HEK293 (cell line): ENCODE measurements around the gene DVL3.

ENCODE experiments used
- BCL11B ChIP-seq: fragments of 450-650 bp; formaldehyde crosslinking; IDR thresholded peaks from 2 replicates; pipeline ENCODE4 v1.5.1; 2016; ENCODE audit warnings: low read depth, missing biosample characterization, missing genetic modification characterization
- HOXC10 ChIP-seq: sonication (generic); formaldehyde crosslinking; IDR thresholded peaks from 2 replicates; pipeline ENCODE4 v1.8.1; 2023; ENCODE audit warnings: mild to moderate bottlenecking, missing genetic modification reagents
- KLF16 ChIP-seq: fragments of 450-650 bp; formaldehyde crosslinking; IDR thresholded peaks from 2 replicates; pipeline ENCODE4 v1.5.1; 2017; ENCODE audit warnings: missing biosample characterization, missing genetic modification characterization
- KLF9 ChIP-seq: fragments of 450-650 bp; formaldehyde crosslinking; IDR thresholded peaks from 2 replicates; pipeline ENCODE4 v1.5.1; 2016; ENCODE audit warnings: missing biosample characterization, missing genetic modification characterization, low read depth
- SP2 ChIP-seq: fragments of 450-650 bp; formaldehyde crosslinking; IDR thresholded peaks from 2 replicates; pipeline ENCODE4 v1.5.1; 2016; ENCODE audit warnings: missing biosample characterization, missing genetic modification characterization
- SP3 ChIP-seq: fragments of 450-650 bp; formaldehyde crosslinking; IDR thresholded peaks from 2 replicates; pipeline ENCODE4 v1.5.1; 2016; ENCODE audit warnings: missing biosample characterization, missing genetic modification characterization
- YY1 ChIP-seq: fragments of 450-650 bp; formaldehyde crosslinking; IDR thresholded peaks from 2 replicates; pipeline ENCODE4 v1.5.1; 2018; ENCODE audit warnings: missing biosample characterization, missing genetic modification characterization
- ZBTB17 ChIP-seq: fragments of 450-650 bp; formaldehyde crosslinking; IDR thresholded peaks from 2 replicates; pipeline ENCODE4 v1.5.1; 2016; ENCODE audit warnings: missing biosample characterization, missing genetic modification characterization
- ZBTB8A ChIP-seq: fragments of 450-650 bp; formaldehyde crosslinking; IDR thresholded peaks from 2 replicates; pipeline ENCODE4 v1.5.1; 2016; ENCODE audit warnings: missing biosample characterization, missing genetic modification characterization
- ZEB2 ChIP-seq: fragments of 450-650 bp; formaldehyde crosslinking; IDR thresholded peaks from 2 replicates; pipeline ENCODE4 v1.5.1; 2016; ENCODE audit warnings: missing biosample characterization, missing genetic modification characterization
- ZFHX2 ChIP-seq: fragments of 450-650 bp; formaldehyde crosslinking; conservative IDR thresholded peaks from 2 replicates; pipeline ENCODE4 v1.5.1; 2016; ENCODE audit warnings: missing biosample characterization, missing genetic modification characterization
- ZIC2 ChIP-seq: fragments of 450-650 bp; formaldehyde crosslinking; IDR thresholded peaks from 2 replicates; pipeline ENCODE4 v1.5.1; 2016; ENCODE audit warnings: missing biosample characterization, missing genetic modification characterization
- ZNF19 ChIP-seq: fragments of 450-650 bp; formaldehyde crosslinking; IDR thresholded peaks from 2 replicates; pipeline ENCODE4; 2016; ENCODE audit warnings: missing biosample characterization, missing genetic modification characterization, low read depth
- ZNF335 ChIP-seq: fragments of 450-650 bp; formaldehyde crosslinking; conservative IDR thresholded peaks from 2 replicates; pipeline ENCODE4 v1.5.1; 2016; ENCODE audit warnings: missing biosample characterization, missing genetic modification characterization
- ZNF629 ChIP-seq: fragments of 450-650 bp; formaldehyde crosslinking; IDR thresholded peaks from 2 replicates; pipeline ENCODE4 v1.5.1; 2017; ENCODE audit warnings: missing biosample characterization, missing genetic modification characterization
- ZNF660 ChIP-seq: fragments of 450-650 bp; IDR thresholded peaks from 2 replicates; pipeline ENCODE4 v1.5.1; 2018; ENCODE audit warnings: missing biosample characterization, mild to moderate bottlenecking, missing genetic modification characterization
- ZNF76 ChIP-seq: fragments of 450-650 bp; formaldehyde crosslinking; IDR thresholded peaks from 2 replicates; pipeline ENCODE4; 2016; ENCODE audit warnings: low read depth, missing biosample characterization, missing genetic modification characterization, borderline replicate concordance
- ZNF776 ChIP-seq: fragments of 450-650 bp; formaldehyde crosslinking; IDR thresholded peaks from 2 replicates; pipeline ENCODE4 v1.5.0; 2017; ENCODE audit warnings: missing biosample characterization, missing genetic modification characterization, borderline replicate concordance
- ZNF785 ChIP-seq: fragments of 450-650 bp; formaldehyde crosslinking; IDR thresholded peaks from 2 replicates; pipeline ENCODE4 v1.5.1; 2016; ENCODE audit warnings: missing biosample characterization, missing genetic modification characterization
- ZNF792 ChIP-seq: fragments of 450-650 bp; formaldehyde crosslinking; IDR thresholded peaks from 2 replicates; pipeline ENCODE4 v1.5.1; 2016; ENCODE audit warnings: missing biosample characterization, missing genetic modification characterization
- ZXDB ChIP-seq: fragments of 450-650 bp; formaldehyde crosslinking; IDR thresholded peaks from 2 replicates; pipeline ENCODE4 v1.5.1; 2016; ENCODE audit warnings: missing biosample characterization, missing genetic modification characterization
- TF ChIP-seq, protein P1 (sequence below): fragments of 450-650 bp; formaldehyde crosslinking; IDR thresholded peaks from 2 replicates; pipeline ENCODE4 v1.5.1; 2016; ENCODE audit warnings: missing biosample characterization, missing genetic modification characterization
- TF ChIP-seq, protein P2 (sequence below): fragments of 450-650 bp; formaldehyde crosslinking; optimal IDR thresholded peaks from 2 replicates; pipeline ENCODE3; 2016; ENCODE audit warnings: missing biosample characterization, mild to moderate bottlenecking, missing genetic modification characterization
- TF ChIP-seq, protein P3 (sequence below): fragments of 450-650 bp; formaldehyde crosslinking; IDR thresholded peaks from 2 replicates; pipeline ENCODE4 v1.5.1; 2016; ENCODE audit warnings: missing biosample characterization, missing genetic modification characterization
- TF ChIP-seq, protein P4 (sequence below): fragments of 450-650 bp; formaldehyde crosslinking; IDR thresholded peaks from 2 replicates; pipeline ENCODE4 v1.5.1; 2016; ENCODE audit warnings: missing biosample characterization, missing genetic modification characterization
- TF ChIP-seq, protein P5 (sequence below): fragments of 450-650 bp; formaldehyde crosslinking; IDR thresholded peaks from 2 replicates; pipeline ENCODE4 v1.5.1; 2016; ENCODE audit warnings: missing biosample characterization, missing genetic modification characterization
- TF ChIP-seq, protein P6 (sequence below): fragments of 450-650 bp; formaldehyde crosslinking; IDR thresholded peaks from 2 replicates; pipeline ENCODE4 v1.5.1; 2016; ENCODE audit warnings: missing biosample characterization, missing genetic modification characterization
- TF ChIP-seq, protein P7 (sequence below): fragments of 450-650 bp; formaldehyde crosslinking; IDR thresholded peaks from 2 replicates; pipeline ENCODE4 v1.5.1; 2016; ENCODE audit warnings: missing biosample characterization, missing genetic modification characterization

Gene DVL3

DNA sequence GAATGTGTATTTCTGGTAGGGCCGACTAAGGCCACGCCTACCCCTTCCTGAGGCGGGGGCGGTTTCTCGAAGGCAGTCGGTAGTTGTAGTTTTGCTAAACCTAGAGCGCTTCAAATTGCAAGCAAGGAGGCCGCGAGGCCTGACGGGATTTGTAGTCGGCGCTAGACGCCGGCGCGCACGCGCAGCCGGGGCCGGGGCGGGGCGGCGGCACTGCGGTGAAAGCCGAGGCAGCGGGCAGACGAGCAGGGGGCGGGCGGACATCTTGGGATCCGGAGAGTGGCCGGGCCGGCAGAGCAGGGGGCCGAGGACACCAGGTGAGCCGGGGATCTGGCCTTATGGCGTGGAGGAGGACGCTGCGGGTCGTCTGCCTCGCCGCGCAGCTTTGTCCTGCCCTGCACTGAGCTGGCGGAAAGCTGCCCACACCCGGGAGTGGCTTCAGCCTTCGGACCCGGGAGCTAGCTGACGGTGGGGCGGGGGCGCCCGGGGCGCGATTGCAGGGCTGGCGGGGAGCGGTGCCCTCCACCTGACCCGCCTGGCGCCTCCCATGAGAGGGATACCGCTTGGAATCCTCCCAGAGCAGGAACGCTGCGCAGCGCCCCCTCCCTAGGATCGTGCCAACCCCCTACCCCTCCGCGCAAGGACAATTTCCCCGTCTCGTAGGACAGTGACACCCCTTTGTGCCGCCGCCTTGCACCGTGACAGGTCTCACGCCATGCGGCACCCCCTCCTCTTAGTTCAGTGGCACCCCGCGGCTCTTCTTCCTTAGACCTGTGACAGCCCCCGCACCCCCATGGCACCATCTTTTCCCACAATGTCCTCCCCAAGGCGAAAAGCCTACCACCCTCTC lies 19.7 kb downstream of the DVL3 start, which contains the start of gene AP2M1 (continued):
- TF ChIP-seq, protein P1, sequence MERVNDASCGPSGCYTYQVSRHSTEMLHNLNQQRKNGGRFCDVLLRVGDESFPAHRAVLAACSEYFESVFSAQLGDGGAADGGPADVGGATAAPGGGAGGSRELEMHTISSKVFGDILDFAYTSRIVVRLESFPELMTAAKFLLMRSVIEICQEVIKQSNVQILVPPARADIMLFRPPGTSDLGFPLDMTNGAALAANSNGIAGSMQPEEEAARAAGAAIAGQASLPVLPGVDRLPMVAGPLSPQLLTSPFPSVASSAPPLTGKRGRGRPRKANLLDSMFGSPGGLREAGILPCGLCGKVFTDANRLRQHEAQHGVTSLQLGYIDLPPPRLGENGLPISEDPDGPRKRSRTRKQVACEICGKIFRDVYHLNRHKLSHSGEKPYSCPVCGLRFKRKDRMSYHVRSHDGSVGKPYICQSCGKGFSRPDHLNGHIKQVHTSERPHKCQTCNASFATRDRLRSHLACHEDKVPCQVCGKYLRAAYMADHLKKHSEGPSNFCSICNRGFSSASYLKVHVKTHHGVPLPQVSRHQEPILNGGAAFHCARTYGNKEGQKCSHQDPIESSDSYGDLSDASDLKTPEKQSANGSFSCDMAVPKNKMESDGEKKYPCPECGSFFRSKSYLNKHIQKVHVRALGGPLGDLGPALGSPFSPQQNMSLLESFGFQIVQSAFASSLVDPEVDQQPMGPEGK (tag by site-specific recombination): peak; percentile 62
- peak; percentile 96 for TF ChIP-seq ZNF76 (tag by site-specific recombination)
- TF ChIP-seq YY1 (tag by site-specific recombination): peak; percentile 56; the same call in 1 of the 2 replicates
- TF ChIP-seq ZXDB (tag by site-specific recombination): peak; percentile 96
- TF ChIP-seq SP2: peak; percentile 80
- TF ChIP-seq, protein P2, sequence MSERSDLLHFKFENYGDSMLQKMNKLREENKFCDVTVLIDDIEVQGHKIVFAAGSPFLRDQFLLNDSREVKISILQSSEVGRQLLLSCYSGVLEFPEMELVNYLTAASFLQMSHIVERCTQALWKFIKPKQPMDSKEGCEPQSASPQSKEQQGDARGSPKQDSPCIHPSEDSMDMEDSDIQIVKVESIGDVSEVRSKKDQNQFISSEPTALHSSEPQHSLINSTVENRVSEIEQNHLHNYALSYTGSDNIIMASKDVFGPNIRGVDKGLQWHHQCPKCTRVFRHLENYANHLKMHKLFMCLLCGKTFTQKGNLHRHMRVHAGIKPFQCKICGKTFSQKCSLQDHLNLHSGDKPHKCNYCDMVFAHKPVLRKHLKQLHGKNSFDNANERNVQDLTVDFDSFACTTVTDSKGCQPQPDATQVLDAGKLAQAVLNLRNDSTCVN (tag by site-specific recombination): peak; percentile 72
- peak; percentile 88 for TF ChIP-seq ZFHX2 (tag by site-specific recombination)
- peak; percentile 79 for TF ChIP-seq ZIC2 (tag by site-specific recombination)
- TF ChIP-seq ZBTB8A (tag by site-specific recombination): peak; percentile 79
- TF ChIP-seq ZBTB17: peak; percentile 67
- no peak for TF ChIP-seq ZNF792 (tag by site-specific recombination)
- TF ChIP-seq KLF16 (tag by site-specific recombination): peak; percentile 57; the same call in 1 of the 2 replicates
- peak; percentile 74 for TF ChIP-seq KLF9
- peak; percentile 70; the same call in 1 of the 2 replicates for TF ChIP-seq BCL11B (tag by site-specific recombination)
- TF ChIP-seq, protein P3, sequence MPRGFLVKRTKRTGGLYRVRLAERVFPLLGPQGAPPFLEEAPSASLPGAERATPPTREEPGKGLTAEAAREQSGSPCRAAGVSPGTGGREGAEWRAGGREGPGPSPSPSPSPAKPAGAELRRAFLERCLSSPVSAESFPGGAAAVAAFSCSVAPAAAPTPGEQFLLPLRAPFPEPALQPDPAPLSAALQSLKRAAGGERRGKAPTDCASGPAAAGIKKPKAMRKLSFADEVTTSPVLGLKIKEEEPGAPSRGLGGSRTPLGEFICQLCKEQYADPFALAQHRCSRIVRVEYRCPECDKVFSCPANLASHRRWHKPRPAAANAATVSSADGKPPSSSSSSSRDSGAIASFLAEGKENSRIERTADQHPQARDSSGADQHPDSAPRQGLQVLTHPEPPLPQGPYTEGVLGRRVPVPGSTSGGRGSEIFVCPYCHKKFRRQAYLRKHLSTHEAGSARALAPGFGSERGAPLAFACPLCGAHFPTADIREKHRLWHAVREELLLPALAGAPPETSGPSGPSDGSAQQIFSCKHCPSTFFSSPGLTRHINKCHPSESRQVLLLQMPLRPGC: peak; percentile 83
- TF ChIP-seq ZNF660: peak; percentile 63
- peak; percentile 78; the same call in 1 of the 2 replicates for TF ChIP-seq ZNF335 (tag by site-specific recombination)
- TF ChIP-seq ZNF19 (tag by site-specific recombination): no peak
- peak; percentile 36; the same call in 1 of the 2 replicates for TF ChIP-seq ZNF629
- TF ChIP-seq, protein P4, sequence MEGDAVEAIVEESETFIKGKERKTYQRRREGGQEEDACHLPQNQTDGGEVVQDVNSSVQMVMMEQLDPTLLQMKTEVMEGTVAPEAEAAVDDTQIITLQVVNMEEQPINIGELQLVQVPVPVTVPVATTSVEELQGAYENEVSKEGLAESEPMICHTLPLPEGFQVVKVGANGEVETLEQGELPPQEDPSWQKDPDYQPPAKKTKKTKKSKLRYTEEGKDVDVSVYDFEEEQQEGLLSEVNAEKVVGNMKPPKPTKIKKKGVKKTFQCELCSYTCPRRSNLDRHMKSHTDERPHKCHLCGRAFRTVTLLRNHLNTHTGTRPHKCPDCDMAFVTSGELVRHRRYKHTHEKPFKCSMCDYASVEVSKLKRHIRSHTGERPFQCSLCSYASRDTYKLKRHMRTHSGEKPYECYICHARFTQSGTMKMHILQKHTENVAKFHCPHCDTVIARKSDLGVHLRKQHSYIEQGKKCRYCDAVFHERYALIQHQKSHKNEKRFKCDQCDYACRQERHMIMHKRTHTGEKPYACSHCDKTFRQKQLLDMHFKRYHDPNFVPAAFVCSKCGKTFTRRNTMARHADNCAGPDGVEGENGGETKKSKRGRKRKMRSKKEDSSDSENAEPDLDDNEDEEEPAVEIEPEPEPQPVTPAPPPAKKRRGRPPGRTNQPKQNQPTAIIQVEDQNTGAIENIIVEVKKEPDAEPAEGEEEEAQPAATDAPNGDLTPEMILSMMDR (tag by site-specific recombination): peak; percentile 74
- peak; percentile 44; the same call in 1 of the 2 replicates for TF ChIP-seq ZEB2 (tag by site-specific recombination)
- peak; percentile 97 for TF ChIP-seq SP3
- TF ChIP-seq, protein P5, sequence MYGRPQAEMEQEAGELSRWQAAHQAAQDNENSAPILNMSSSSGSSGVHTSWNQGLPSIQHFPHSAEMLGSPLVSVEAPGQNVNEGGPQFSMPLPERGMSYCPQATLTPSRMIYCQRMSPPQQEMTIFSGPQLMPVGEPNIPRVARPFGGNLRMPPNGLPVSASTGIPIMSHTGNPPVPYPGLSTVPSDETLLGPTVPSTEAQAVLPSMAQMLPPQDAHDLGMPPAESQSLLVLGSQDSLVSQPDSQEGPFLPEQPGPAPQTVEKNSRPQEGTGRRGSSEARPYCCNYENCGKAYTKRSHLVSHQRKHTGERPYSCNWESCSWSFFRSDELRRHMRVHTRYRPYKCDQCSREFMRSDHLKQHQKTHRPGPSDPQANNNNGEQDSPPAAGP (tag by site-specific recombination): peak; percentile 65; the same call in 1 of the 2 replicates
- TF ChIP-seq ZNF776 (tag by site-specific recombination): no peak
- TF ChIP-seq ZNF785: no peak
- TF ChIP-seq, protein P6, sequence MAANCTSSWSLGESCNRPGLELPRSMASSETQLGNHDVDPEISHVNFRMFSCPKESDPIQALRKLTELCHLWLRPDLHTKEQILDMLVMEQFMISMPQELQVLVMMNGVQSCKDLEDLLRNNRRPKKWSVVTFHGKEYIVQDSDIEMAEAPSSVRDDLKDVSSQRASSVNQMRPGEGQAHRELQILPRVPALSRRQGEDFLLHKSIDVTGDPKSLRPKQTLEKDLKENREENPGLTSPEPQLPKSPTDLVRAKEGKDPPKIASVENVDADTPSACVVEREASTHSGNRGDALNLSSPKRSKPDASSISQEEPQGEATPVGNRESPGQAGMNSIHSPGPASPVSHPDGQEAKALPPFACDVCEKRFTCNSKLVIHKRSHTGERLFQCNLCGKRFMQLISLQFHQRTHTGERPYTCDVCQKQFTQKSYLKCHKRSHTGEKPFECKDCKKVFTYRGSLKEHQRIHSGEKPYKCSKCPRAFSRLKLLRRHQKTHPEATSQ (tag by site-specific recombination): peak; percentile 40; the same call in 1 of the 2 replicates
- TF ChIP-seq, protein P7, sequence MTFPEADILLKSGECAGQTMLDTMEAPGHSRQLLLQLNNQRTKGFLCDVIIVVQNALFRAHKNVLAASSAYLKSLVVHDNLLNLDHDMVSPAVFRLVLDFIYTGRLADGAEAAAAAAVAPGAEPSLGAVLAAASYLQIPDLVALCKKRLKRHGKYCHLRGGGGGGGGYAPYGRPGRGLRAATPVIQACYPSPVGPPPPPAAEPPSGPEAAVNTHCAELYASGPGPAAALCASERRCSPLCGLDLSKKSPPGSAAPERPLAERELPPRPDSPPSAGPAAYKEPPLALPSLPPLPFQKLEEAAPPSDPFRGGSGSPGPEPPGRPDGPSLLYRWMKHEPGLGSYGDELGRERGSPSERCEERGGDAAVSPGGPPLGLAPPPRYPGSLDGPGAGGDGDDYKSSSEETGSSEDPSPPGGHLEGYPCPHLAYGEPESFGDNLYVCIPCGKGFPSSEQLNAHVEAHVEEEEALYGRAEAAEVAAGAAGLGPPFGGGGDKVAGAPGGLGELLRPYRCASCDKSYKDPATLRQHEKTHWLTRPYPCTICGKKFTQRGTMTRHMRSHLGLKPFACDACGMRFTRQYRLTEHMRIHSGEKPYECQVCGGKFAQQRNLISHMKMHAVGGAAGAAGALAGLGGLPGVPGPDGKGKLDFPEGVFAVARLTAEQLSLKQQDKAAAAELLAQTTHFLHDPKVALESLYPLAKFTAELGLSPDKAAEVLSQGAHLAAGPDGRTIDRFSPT (tag by site-specific recombination): peak; percentile 79
- TF ChIP-seq HOXC10 (CRISPR knock-in tag): no peak
